ENCODE data around the gene ADAMTS15.

- TF ChIP-seq EZH2phosphoT487 (IDR thresholded peaks at IDR 0.05; ENCODE audit: borderline replicate concordance, low read depth, low read length) (no peak), CTCF (conservative IDR thresholded peaks at IDR 0.05; ENCODE audit: low read length) (no peak)
These were observed 24.8 kb upstream of the ADAMTS15 start for GRCh38 chr11:130423541-130424142.
